HepG2 (cell line): Measurements from ENCODE around the gene SAA1. TPM values are rescaled to one million over a fixed set of nuclear protein-coding genes. Genes with fewer than 3 reads are reported as not detected.

Source experiments
- CAMTA2 ChIP-seq: sonication (generic); formaldehyde crosslinking; IDR thresholded peaks from 2 replicates; pipeline ENCODE4 v1.4.0; 2020; ENCODE audit warnings: mild to moderate bottlenecking, missing genetic modification reagents, borderline replicate concordance
- GATAD2A ChIP-seq: IDR thresholded peaks from 2 replicates; pipeline ENCODE4 v1.6.1; 2016
- KLF11 ChIP-seq: IDR thresholded peaks from 2 replicates; pipeline ENCODE4 v1.6.1; 2016; ENCODE audit warnings: missing compliant biosample characterization
- MAX ChIP-seq: IDR thresholded peaks from 2 replicates; pipeline ENCODE4 v1.6.1; 2012; ENCODE audit warnings: inconsistent platforms
- MYC ChIP-seq: sonication (generic); formaldehyde crosslinking; IDR thresholded peaks from 2 replicates; pipeline ENCODE4 v1.9.0; 2021; ENCODE audit warnings: missing genetic modification reagents, borderline replicate concordance
- MZF1 ChIP-seq: sonication (generic); formaldehyde crosslinking; IDR thresholded peaks from 2 replicates; pipeline ENCODE4 v1.8.1; 2023; ENCODE audit warnings: mild to moderate bottlenecking, missing genetic modification reagents, borderline replicate concordance
- NBN ChIP-seq: fragments of 450-650 bp; conservative IDR thresholded peaks from 2 replicates; pipeline ENCODE4 v1.6.1; 2017
- NFE2L2 ChIP-seq: fragments of 150-350 bp; IDR thresholded peaks from 2 replicates; pipeline ENCODE4 v1.6.1; 2014; ENCODE audit warnings: low read length
- NFYC ChIP-seq: IDR thresholded peaks from 2 replicates; pipeline ENCODE4 v1.6.1; 2016; ENCODE audit warnings: missing genetic modification reagents, missing compliant biosample characterization
- POLR2AphosphoS2 ChIP-seq: IDR thresholded peaks from 2 replicates; pipeline ENCODE4 v1.6.1; 2011; ENCODE audit warnings: low read depth, low read length, improper control_type of control experiment
- PPARG ChIP-seq: conservative IDR thresholded peaks from 2 replicates; pipeline ENCODE4 v1.6.1; 2016; ENCODE audit warnings: missing biosample characterization, missing genetic modification reagents
- RARA ChIP-seq: IDR thresholded peaks from 2 replicates; pipeline ENCODE4 v1.6.1; 2016; ENCODE audit warnings: missing genetic modification reagents, missing compliant biosample characterization
- SPEN ChIP-seq: sonication (generic); formaldehyde crosslinking; IDR thresholded peaks from 2 replicates; pipeline ENCODE4 v1.5.1; 2020; ENCODE audit warnings: low read depth, mild to moderate bottlenecking, missing genetic modification reagents
- TAF15 ChIP-seq: fragments of 200-400 bp; formaldehyde crosslinking; IDR thresholded peaks from one replicate; pipeline ENCODE4 v1.6.1; 2018; ENCODE audit warnings: mild to moderate bottlenecking, low read depth, low read length; ENCODE audit not compliant: poor library complexity, severe bottlenecking
- TFDP2 ChIP-seq: sonication (generic); formaldehyde crosslinking; IDR thresholded peaks from 2 replicates; pipeline ENCODE4 v1.4.0; 2020; ENCODE audit warnings: missing genetic modification reagents
- TP53 ChIP-seq: sonication (generic); formaldehyde crosslinking; conservative IDR thresholded peaks from 2 replicates; pipeline ENCODE4 v1.4.0; 2020; ENCODE audit warnings: missing genetic modification reagents
- TSC22D2 ChIP-seq: sonication (generic); formaldehyde crosslinking; IDR thresholded peaks from 2 replicates; pipeline ENCODE4 v1.5.1; 2020; ENCODE audit warnings: missing genetic modification reagents, mild to moderate bottlenecking, borderline replicate concordance
- ZBTB8A ChIP-seq: sonication (generic); formaldehyde crosslinking; IDR thresholded peaks from 2 replicates; pipeline ENCODE4 v1.4.0; 2020; ENCODE audit warnings: mild to moderate bottlenecking, low read depth, missing genetic modification reagents, borderline replicate concordance
- ZNF235 ChIP-seq: sonication (generic); formaldehyde crosslinking; IDR thresholded peaks from 2 replicates; pipeline ENCODE4 v1.8.1; 2023; ENCODE audit warnings: mild to moderate bottlenecking, missing genetic modification reagents, borderline replicate concordance
- ZNF441 ChIP-seq: sonication (generic); formaldehyde crosslinking; IDR thresholded peaks from 2 replicates; pipeline ENCODE4 v1.7.0; 2021; ENCODE audit warnings: missing genetic modification reagents, borderline replicate concordance
- ZNF468 ChIP-seq: sonication (generic); formaldehyde crosslinking; IDR thresholded peaks from 2 replicates; pipeline ENCODE4 v1.8.0; 2022; ENCODE audit warnings: mild to moderate bottlenecking, moderate library complexity, missing genetic modification reagents
- ZNF652 ChIP-seq: IDR thresholded peaks from 2 replicates; pipeline ENCODE4 v1.6.1; 2016; ENCODE audit warnings: low read depth, borderline replicate concordance
- ZNF878 ChIP-seq: sonication (generic); formaldehyde crosslinking; IDR thresholded peaks from 2 replicates; pipeline ENCODE4 v1.8.1; 2023; ENCODE audit warnings: mild to moderate bottlenecking, missing genetic modification reagents, moderate library complexity
- ZSCAN31 ChIP-seq: sonication (generic); formaldehyde crosslinking; IDR thresholded peaks from 2 replicates; pipeline ENCODE4 v1.5.0; 2020; ENCODE audit warnings: low read depth, mild to moderate bottlenecking, missing genetic modification reagents
- polyA plus RNA-seq, 8 experiments: library from polyadenylated mRNA; depleted of rRNA in 3 of 8; stranded (reverse) in 7 of 8; unstranded in 1 of 8; fragments of >200 nt; fragmentation: Illumina TruSeq in 4 of 8; extraction: Trizol in 4 of 8; gene quantifications; 2 replicates each; pipeline versions ENCODE4 v1.2.1 to v1.2.3, GENCODE V29; 2011 to 2016; ENCODE audit warnings: low read depth in 4 of 8, missing spikeins in 1 of 8, mixed read lengths in 1 of 8; ENCODE audit not compliant: insufficient read depth in 1 of 8
- total RNA-seq, 5 experiments: library from RNA; depleted of rRNA; stranded (reverse); fragments of >200 nt; fragmentation: Illumina TruSeq; extraction: Trizol; gene quantifications; 2 replicates each; pipeline ENCODE4 v1.2.3, GENCODE V29; 2016; ENCODE audit warnings: low read depth in 1 of 5
- TF ChIP-seq, protein P1 (sequence below): sonication (generic); formaldehyde crosslinking; IDR thresholded peaks from 2 replicates; pipeline ENCODE4 v1.5.0; 2020; ENCODE audit warnings: missing genetic modification reagents, mild to moderate bottlenecking, borderline replicate concordance
- TF ChIP-seq, protein P2 (sequence below): sonication (generic); formaldehyde crosslinking; IDR thresholded peaks from 2 replicates; pipeline ENCODE4 v1.9.0; 2021; ENCODE audit warnings: missing genetic modification reagents, mild to moderate bottlenecking, borderline replicate concordance
- TF ChIP-seq, protein P3 (sequence below): sonication (generic); formaldehyde crosslinking; IDR thresholded peaks from 2 replicates; pipeline ENCODE4 v1.5.0; 2020; ENCODE audit warnings: missing genetic modification reagents

Gene SAA1
- total and polyA plus RNA-seq, 2 of the 13 experiments (the other 11 are each of a cell fraction or from before 2014, with no cell fraction given), result not detected

- TF ChIP-seq, protein P1, sequence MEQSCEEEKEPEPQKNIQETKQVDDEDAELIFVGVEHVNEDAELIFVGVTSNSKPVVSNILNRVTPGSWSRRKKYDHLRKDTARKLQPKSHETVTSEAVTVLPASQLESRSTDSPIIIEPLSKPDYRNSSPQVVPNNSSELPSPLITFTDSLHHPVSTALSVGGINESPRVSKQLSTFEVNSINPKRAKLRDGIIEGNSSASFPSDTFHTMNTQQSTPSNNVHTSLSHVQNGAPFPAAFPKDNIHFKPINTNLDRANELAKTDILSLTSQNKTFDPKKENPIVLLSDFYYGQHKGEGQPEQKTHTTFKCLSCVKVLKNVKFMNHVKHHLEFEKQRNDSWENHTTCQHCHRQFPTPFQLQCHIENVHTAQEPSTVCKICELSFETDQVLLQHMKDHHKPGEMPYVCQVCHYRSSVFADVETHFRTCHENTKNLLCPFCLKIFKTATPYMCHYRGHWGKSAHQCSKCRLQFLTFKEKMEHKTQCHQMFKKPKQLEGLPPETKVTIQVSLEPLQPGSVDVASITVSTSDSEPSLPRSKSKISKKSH (CRISPR knock-in tag), result no peak
- TF ChIP-seq ZBTB8A (CRISPR knock-in tag) (no peak), TFDP2 (CRISPR knock-in tag) (no peak), ZNF878 (CRISPR knock-in tag) (no peak), POLR2AphosphoS2 (no peak), MYC (CRISPR knock-in tag) (no peak), CAMTA2 (no peak), SPEN (peak; percentile 40; the same call in 1 of the 2 replicates), TSC22D2 (CRISPR knock-in tag) (no peak), GATAD2A (CRISPR knock-in tag) (peak; percentile 36; the same call in 1 of the 2 replicates), TAF15 (no peak), KLF11 (CRISPR knock-in tag) (no peak), ZNF652 (CRISPR knock-in tag) (no peak), MZF1 (no peak), NBN (no peak), MAX (no peak), ZNF468 (no peak), NFYC (CRISPR knock-in tag) (no peak), ZNF235 (no peak), PPARG (no peak), RARA (no peak), ZNF441 (CRISPR knock-in tag) (no peak), TP53 (no peak), NFE2L2 (no peak), ZSCAN31 (CRISPR knock-in tag) (no peak)
- TF ChIP-seq, protein P2, sequence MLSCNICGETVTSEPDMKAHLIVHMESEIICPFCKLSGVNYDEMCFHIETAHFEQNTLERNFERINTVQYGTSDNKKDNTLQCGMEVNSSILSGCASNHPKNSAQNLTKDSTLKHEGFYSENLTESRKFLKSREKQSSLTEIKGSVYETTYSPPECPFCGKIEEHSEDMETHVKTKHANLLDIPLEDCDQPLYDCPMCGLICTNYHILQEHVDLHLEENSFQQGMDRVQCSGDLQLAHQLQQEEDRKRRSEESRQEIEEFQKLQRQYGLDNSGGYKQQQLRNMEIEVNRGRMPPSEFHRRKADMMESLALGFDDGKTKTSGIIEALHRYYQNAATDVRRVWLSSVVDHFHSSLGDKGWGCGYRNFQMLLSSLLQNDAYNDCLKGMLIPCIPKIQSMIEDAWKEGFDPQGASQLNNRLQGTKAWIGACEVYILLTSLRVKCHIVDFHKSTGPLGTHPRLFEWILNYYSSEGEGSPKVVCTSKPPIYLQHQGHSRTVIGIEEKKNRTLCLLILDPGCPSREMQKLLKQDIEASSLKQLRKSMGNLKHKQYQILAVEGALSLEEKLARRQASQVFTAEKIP, result no peak
- TF ChIP-seq, protein P3, sequence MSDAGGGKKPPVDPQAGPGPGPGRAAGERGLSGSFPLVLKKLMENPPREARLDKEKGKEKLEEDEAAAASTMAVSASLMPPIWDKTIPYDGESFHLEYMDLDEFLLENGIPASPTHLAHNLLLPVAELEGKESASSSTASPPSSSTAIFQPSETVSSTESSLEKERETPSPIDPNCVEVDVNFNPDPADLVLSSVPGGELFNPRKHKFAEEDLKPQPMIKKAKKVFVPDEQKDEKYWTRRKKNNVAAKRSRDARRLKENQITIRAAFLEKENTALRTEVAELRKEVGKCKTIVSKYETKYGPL (CRISPR knock-in tag), result no peak
These were observed 35.2 kb upstream of the SAA1 start (continued) for GRCh38 chr11:18230859-18231258.
